Muscle of leg (tissue), 11 donors: ENCODE data around the gene TESK2. TPM values are rescaled to one million over a fixed set of nuclear protein-coding genes. Genes with fewer than 3 reads are reported as not detected.

ENCODE experiments used
- DNase-seq: peaks from one replicate; pipeline ENCODE4 v3.0.0; 2013
- H3K27ac ChIP-seq: one replicate; pipeline ENCODE4 v1.5.1; 2013; ENCODE audit warnings: mild to moderate bottlenecking, low read length, control low read depth
- H3K27me3 ChIP-seq: one replicate; pipeline ENCODE4 v1.6.1; 2013; ENCODE audit warnings: low read length; ENCODE audit not compliant: control insufficient read depth, insufficient read depth
- H3K36me3 ChIP-seq: one replicate; pipeline ENCODE4 v1.6.1; 2013; ENCODE audit warnings: low read length; ENCODE audit not compliant: control insufficient read depth, insufficient read depth
- H3K4me1 ChIP-seq: one replicate; pipeline ENCODE4 v1.6.1; 2013; ENCODE audit warnings: low read length; ENCODE audit not compliant: control insufficient read depth, insufficient read depth
- H3K4me3 ChIP-seq: one replicate; pipeline ENCODE4 v1.5.1; 2013; ENCODE audit warnings: low read length, control low read depth
- H3K9me3 ChIP-seq: replicated peaks from 2 replicates; pipeline ENCODE4 v1.6.1; 2013; ENCODE audit warnings: low read depth, low read length; ENCODE audit not compliant: control insufficient read depth
- WGBS: methylation state at CpG from one replicate; pipeline ENCODE4 v1.1.5; 2013; ENCODE audit warnings: missing lambda C conversion rate; ENCODE audit not compliant: insufficient coverage; 5-methylcytosine and 5-hydroxymethylcytosine counted together
- polyA plus RNA-seq, 8 donors: library from polyadenylated mRNA; unstranded; fragments of 120-200 nt; gene quantifications; one replicate each; pipeline versions ENCODE4 v1.2.1 to v1.2.3, GENCODE V29; 2013; ENCODE audit warnings: inconsistent platforms in 1 of 8, low replicate concordance in 1 of 8; ENCODE audit not compliant: insufficient read length in 8 of 8, insufficient read depth in 1 of 8
- total RNA-seq: library from RNA; stranded (reverse); fragments of 120-200 nt; gene quantifications from one replicate; pipeline ENCODE4 v1.2.4, GENCODE V29; 2013

Gene TESK2
- total and polyA plus RNA-seq, 9 donors = 1.3 to 3.1 (median 2.2) TPM

DNA sequence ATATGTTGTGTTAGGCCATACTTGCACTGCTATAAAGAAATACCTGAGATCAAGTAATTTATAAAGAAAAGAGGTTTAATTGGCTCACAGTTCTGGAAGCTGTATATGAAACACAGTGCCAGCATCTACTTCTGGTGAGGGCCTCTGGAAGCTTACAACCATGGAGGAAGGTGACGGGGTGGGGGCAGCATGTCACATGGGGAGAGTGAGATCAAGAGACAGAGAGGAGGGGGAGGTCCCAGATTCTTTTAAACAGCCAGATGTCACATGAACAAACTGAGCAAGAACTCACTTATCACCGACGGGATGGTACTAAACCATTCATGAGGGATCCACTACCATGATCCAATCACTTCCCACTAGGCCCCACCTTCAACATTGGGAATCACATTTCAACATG, 42.6 kb downstream of the TESK2 start:
- WGBS = no CpG with 5 or more reads among the region's 3 CpGs
- no peaks in the 10 kb centered on the region for H3K27me3 ChIP-seq

DNA sequence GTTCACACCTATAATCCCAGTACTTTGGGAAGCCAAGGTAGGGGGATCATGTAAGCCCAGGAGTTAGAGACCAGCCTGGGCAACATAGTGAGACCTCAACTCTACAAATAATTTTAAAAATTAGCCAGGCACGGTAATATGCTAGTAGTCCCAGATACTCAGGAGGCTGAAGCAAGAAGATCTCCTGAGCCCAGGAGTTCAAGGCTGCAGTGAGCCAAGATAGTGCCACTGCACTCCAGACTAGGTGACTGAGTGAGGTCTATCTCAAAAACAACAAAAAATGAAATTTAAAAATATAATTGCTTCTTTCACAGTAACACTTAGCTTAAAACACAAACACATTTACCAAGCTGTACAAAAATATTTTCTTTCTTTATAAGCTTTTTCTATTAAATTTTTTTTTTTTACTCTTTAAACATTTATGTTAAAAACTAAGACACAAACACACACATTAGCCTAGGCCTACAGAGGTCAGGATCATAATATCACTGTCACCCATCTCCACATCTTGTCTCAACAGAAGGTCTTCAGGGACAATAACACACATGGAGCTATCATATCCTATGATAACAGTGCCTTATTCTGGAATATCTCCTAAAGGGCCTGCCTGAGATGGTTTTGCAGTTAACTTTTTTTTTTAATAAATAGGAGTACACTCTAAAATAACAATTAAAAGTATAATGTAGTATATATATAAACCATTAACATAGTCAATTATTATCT, 43.9 kb downstream of the TESK2 start:
- WGBS = no CpG with 5 or more reads among the region's 1 CpG
- Histone ChIP-seq H3K9me3 (no peaks in the 10 kb centered on the region), H3K27me3 (no peaks in the 10 kb centered on the region), H3K36me3 (no peaks in the 10 kb centered on the region), H3K4me1 (no peaks in the 10 kb centered on the region), H3K27ac (no peak overlapping the region), H3K4me3 (no peak overlapping the region)
- DNase-seq = no peak

More for the DNA sequence above, 42.6 kb downstream of the TESK2 start:
- no peak for DNase-seq
- no peak overlapping the region for H3K27ac ChIP-seq
- no peaks in the 10 kb centered on the region for H3K36me3 ChIP-seq
- H3K4me3 ChIP-seq = no peak overlapping the region
- H3K4me1 ChIP-seq = no peaks in the 10 kb centered on the region
- H3K9me3 ChIP-seq = no peaks in the 10 kb centered on the region

- DNase-seq = no peak
- Histone ChIP-seq H3K9me3 (no peaks in the 10 kb centered on the region), H3K27ac (no peak overlapping the region), H3K27me3 (no peaks in the 10 kb centered on the region), H3K36me3 (no peaks in the 10 kb centered on the region), H3K4me1 (no peaks in the 10 kb centered on the region), H3K4me3 (no peak overlapping the region)
- no CpG with 5 or more reads among the region's 1 CpG for WGBS
Measured at GRCh38 chr1:45446530-45446929, 44.4 kb downstream of the TESK2 start.

- H3K36me3 ChIP-seq = no peaks in the 10 kb centered on the region
- no peaks in the 10 kb centered on the region for H3K4me1 ChIP-seq
- H3K4me3 ChIP-seq = no peak overlapping the region
- H3K27ac ChIP-seq = no peak overlapping the region
- WGBS = 86% methylated on average over 2 of the region's 5 CpGs
- H3K9me3 ChIP-seq = no peaks in the 10 kb centered on the region
- H3K27me3 ChIP-seq = no peaks in the 10 kb centered on the region
- DNase-seq = no peak
Measured at GRCh38 chr1:45444609-45445131, 46.3 kb downstream of the TESK2 start.

DNA sequence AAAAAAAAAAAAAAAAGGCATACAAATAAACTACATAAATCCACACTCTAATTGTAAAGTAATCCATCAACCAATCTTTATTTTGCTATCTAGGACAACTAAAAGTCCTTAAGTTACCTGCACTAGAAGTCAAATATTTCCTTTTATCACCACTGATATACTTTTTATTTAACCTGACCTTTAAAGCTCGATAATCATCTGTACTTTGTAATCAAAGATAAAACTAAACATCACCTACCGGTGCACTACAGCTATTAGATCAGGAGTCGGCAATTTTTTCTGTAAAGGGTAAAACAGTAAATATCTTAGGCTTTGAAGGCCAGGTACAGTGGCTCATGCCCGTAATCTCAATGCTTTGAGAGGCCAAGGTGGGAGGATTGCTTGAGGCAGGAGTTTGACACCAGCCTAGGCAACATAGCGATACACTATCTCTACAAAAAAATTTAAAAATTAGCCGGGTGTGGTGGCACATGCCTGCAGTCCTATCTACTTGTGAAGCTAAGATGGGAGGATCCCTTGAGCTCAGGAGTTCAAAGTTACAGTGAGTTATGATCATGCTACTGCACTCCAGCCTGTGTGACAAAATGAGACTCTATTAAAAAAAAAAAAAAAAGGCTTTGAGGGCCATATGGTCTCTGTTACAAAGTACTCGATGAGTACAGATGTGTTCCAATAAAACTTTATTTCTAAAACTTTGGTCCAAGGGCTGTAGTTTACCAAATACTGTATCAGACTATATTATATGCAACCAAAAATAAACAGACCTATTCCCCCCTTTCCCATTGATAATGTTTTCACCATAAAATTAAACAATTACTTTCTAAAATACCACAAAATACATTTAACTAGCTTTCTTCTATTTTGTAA, 47.1 kb downstream of the TESK2 start:
- Histone ChIP-seq H3K36me3 (no peaks in the 10 kb centered on the region), H3K27ac (no peak overlapping the region), H3K4me1 (no peaks in the 10 kb centered on the region), H3K4me3 (no peak overlapping the region), H3K9me3 (no peaks in the 10 kb centered on the region), H3K27me3 (no peaks in the 10 kb centered on the region)
- no peak for DNase-seq
- WGBS = no CpG with 5 or more reads among the region's 7 CpGs

GRCh38 chr1:45442272-45442671, 48.7 kb downstream of the TESK2 start:
- WGBS = 23% methylated on average over 2 of the region's 3 CpGs
- no peaks in the 10 kb centered on the region for H3K4me1 ChIP-seq
- peak overlapping the region; percentile 2 for H3K27ac ChIP-seq
- peak; percentile 77 for DNase-seq
- no peaks in the 10 kb centered on the region for H3K9me3 ChIP-seq
- H3K36me3 ChIP-seq = no peaks in the 10 kb centered on the region
- no peak overlapping the region for H3K4me3 ChIP-seq
- no peaks in the 10 kb centered on the region for H3K27me3 ChIP-seq

DNA sequence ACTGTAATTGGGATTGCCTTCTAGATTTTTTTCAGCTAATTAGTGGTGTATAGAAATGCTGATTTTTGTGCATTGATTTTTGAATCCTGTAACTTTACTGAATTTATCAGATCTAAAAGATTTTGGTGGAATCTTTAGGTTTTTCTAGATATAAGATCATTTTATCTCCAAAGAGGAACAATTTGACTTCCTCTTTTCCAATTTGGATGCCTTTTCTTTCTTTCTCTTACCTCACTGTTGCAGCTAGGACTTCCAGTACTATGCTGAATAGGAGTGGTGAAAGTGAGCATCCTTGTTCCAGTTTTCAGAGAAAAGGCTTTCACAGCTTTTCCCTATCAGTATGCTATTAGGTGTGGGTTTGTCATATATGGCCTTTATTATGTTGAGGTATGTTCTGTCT, 53.6 kb downstream of the TESK2 start:
- H3K4me3 ChIP-seq = no peak overlapping the region

DNA sequence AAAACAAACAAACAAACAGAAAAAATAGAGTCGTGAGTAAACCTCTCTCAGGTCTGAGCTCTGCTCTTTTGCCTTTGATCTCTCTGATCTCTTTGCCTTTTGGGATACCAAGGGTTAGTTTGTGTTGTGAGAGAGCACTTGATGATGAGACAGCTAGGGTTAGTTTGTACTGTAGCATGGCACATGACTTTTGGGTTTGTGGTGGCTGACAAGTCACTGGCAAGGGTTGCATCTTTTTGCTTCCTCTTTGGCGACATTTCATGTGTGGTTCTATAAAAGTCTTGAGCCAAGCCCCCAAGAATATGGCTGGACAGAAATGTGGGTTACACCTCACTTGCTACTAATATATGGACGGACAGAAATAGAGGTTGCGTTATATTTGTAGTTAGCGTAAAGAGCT, 60.5 kb downstream of the TESK2 start:
- Histone ChIP-seq H3K27ac (no peak overlapping the region), H3K27me3 (no peaks in the 10 kb centered on the region), H3K9me3 (no peaks in the 10 kb centered on the region), H3K4me3 (no peak overlapping the region), H3K4me1 (no peaks in the 10 kb centered on the region), H3K36me3 (no peaks in the 10 kb centered on the region)
- DNase-seq = peak; percentile 15
- 90% methylated on average over 2 of the region's 5 CpGs for WGBS

More for the DNA sequence above, 53.6 kb downstream of the TESK2 start:
- no peak overlapping the region for H3K27ac ChIP-seq
- no peaks in the 10 kb centered on the region for H3K27me3 ChIP-seq
- H3K36me3 ChIP-seq = no peaks in the 10 kb centered on the region
- no peaks in the 10 kb centered on the region for H3K9me3 ChIP-seq
- no peak for DNase-seq
- H3K4me1 ChIP-seq = no peaks in the 10 kb centered on the region

DNA sequence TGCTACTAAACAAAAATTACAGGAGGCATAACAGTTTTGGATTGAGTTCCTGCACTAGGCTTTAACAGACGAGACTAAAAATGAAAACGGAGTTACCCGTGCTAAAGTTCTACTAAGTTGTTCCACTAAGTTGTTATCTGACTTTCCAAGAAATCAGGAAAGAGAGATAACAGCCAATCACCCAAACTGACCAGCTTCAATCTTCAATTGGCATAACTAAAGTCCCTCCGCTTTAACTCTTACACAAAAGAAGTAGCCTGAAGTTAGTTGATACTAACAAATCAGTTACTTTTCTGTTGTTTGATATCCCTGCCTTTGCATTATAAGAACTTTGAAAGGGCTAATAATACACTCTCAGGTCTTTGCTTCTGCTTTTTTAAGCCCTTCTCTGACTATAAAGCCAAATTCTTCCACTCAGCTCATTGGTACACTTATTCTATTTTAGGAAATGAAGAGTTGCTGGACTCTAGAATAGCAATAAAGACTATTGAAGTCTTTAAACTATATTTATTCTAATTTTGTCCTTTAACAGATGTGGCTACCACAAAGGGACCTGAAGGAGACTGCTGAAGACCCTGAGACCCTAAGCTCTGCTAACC, 61.3 kb downstream of the TESK2 start:
- no peaks in the 10 kb centered on the region for H3K9me3 ChIP-seq
- WGBS = 61% methylated on average over 3 of the region's 4 CpGs
- DNase-seq = no peak
- H3K36me3 ChIP-seq = no peaks in the 10 kb centered on the region
- H3K4me1 ChIP-seq = no peaks in the 10 kb centered on the region
- H3K27ac ChIP-seq = no peak overlapping the region
- no peak overlapping the region for H3K4me3 ChIP-seq
- H3K27me3 ChIP-seq = no peaks in the 10 kb centered on the region
